Karpas-422 (cell line): ENCODE results near the gene ZNF766. TPM values are rescaled to one million over a fixed set of nuclear protein-coding genes. Genes with fewer than 3 reads are reported as not detected.

Experiments used
- DNase-seq: peaks from one replicate; pipeline ENCODE4 v3.0.0-alpha.2; 2015
- H2AFZ ChIP-seq: fragments of 200-600 bp; sonication (generic); 2 replicates; pipeline ENCODE4 v1.6.1; 2014; ENCODE audit warnings: antibody characterized with exemption, low read length, mixed read lengths
- H3K27ac ChIP-seq: fragments of 200-600 bp; sonication (generic); 2 replicates; pipeline ENCODE4 v1.5.1; 2014; ENCODE audit warnings: mild to moderate bottlenecking, low read length, moderate library complexity
- H3K27me3 ChIP-seq: fragments of 200-600 bp; sonication (generic); 2 replicates; pipeline ENCODE4 v1.6.1; 2014; ENCODE audit warnings: low read length, mixed read lengths
- H3K36me3 ChIP-seq: fragments of 200-600 bp; sonication (generic); 2 replicates; pipeline ENCODE4 v1.6.1; 2014; ENCODE audit warnings: low read length, mixed read lengths; ENCODE audit not compliant: insufficient read depth
- H3K4me1 ChIP-seq: fragments of 200-600 bp; sonication (generic); 2 replicates; pipeline ENCODE4 v1.6.1; 2014; ENCODE audit warnings: mild to moderate bottlenecking, low read length, mixed read lengths
- H3K4me2 ChIP-seq: fragments of 200-600 bp; sonication (generic); 2 replicates; pipeline ENCODE4 v1.6.1; 2014; ENCODE audit warnings: low read length, low read depth, mild to moderate bottlenecking; ENCODE audit not compliant: poor library complexity, severe bottlenecking
- H3K4me3 ChIP-seq: fragments of 200-600 bp; sonication (generic); 2 replicates; pipeline ENCODE4 v1.5.1; 2014; ENCODE audit warnings: mild to moderate bottlenecking, antibody characterized with exemption, low read length, mixed read lengths
- H3K79me2 ChIP-seq: fragments of 200-600 bp; sonication (generic); 2 replicates; pipeline ENCODE4 v1.6.1; 2014; ENCODE audit warnings: mild to moderate bottlenecking, low read length, mixed read lengths
- H3K9ac ChIP-seq: fragments of 200-600 bp; sonication (generic); 2 replicates; pipeline ENCODE4 v1.6.0; 2014; ENCODE audit warnings: low read length
- H3K9me2 ChIP-seq: fragments of 200-600 bp; sonication (generic), shearing (Covaris generic); replicated peaks from 2 replicates; pipeline ENCODE4 v1.6.0; 2014; ENCODE audit warnings: mild to moderate bottlenecking, low read length, moderate library complexity; ENCODE audit not compliant: insufficient read depth
- H3K9me3 ChIP-seq: fragments of 300-700, 200-600 bp; sonication (generic); 2 replicates; pipeline ENCODE4 v1.6.1; 2014; ENCODE audit warnings: low read length, mixed read lengths
- H4K20me1 ChIP-seq: fragments of 200-600 bp; sonication (generic); 2 replicates; pipeline ENCODE4 v1.6.1; 2014; ENCODE audit warnings: mild to moderate bottlenecking, antibody characterized with exemption, low read length, low read depth; ENCODE audit not compliant: insufficient read depth
- total RNA-seq: library from RNA; depleted of rRNA; stranded (reverse); fragments of >200 nt; shearing (Covaris generic); gene quantifications from 2 replicates; pipeline ENCODE4 v1.2.3, GENCODE V29; 2014; ENCODE audit warnings: low replicate concordance

Gene ZNF766
- total RNA-seq, 1 experiment from 2014 or later, result 23.3 TPM

DNA sequence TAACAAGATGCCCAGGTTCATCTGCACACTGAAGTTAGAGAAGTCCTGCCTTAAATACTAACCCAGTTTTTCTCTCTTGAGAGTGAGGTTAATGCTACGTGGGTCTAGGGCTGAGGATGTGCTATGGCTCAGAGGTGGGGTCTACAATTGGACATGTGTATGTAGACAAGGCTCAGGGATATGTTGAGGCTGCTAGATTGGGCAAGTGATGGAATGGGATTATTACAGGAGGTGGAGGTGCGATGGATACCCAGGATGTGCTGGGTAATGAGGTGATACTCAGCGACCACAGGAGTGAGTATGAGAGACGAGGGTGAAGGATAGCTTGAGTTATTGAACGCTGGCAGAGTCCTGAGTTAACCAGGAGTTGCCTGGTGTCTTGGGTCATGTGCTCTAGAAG is 41.4 kb upstream of the ZNF766 start:
- Histone ChIP-seq H3K4me1 (peaks cover 6% of the 10 kb centered on the region), H3K4me2 (no peak overlapping the region), H3K9me3 (no peaks in the 10 kb centered on the region), H3K36me3 (peaks cover 55% of the 10 kb centered on the region), H3K79me2 (no peaks in the 10 kb centered on the region), H3K9ac (no peak overlapping the region), H3K27me3 (no peaks in the 10 kb centered on the region), H3K4me3 (no peak overlapping the region), H2AFZ (no peak overlapping the region), H3K27ac (no peak overlapping the region), H4K20me1 (0 out of 2 replicates have a peak, but pooled peaks cover 4% of the 10 kb centered on the region), H3K9me2 (no peaks in the 10 kb centered on the region)
- no peak for DNase-seq

DNA sequence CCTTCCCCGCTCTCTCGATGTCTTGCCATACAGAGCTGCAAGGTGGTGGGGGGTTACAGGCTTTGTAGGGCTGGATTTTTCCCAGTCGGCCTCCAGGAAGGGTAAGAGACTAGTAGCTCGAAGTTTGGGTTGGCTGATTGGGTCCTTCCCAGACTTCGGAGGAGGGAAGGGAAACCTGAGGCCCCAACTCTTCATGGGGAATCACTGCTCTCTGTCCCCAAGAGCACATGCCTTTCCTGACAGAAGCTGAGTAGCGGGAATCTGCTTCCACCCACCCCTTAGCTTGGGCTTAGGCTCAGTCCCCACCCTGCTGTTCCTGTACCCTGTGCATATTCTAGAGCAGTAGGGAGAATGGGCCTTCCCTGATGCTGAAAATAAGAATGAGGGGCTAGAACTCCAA is 39.9 kb upstream of the ZNF766 start:
- Histone ChIP-seq H3K9me2 (no peaks in the 10 kb centered on the region), H3K4me3 (no peak overlapping the region), H3K4me1 (no peaks in the 10 kb centered on the region), H2AFZ (no peak overlapping the region), H3K27me3 (no peaks in the 10 kb centered on the region), H3K27ac (no peak overlapping the region), H4K20me1 (0 out of 2 replicates have a peak, but pooled peaks cover 4% of the 10 kb centered on the region), H3K4me2 (no peak overlapping the region), H3K36me3 (peaks cover 39% of the 10 kb centered on the region), H3K9ac (no peak overlapping the region), H3K9me3 (no peaks in the 10 kb centered on the region), H3K79me2 (no peaks in the 10 kb centered on the region)
- DNase-seq, result no peak

DNA sequence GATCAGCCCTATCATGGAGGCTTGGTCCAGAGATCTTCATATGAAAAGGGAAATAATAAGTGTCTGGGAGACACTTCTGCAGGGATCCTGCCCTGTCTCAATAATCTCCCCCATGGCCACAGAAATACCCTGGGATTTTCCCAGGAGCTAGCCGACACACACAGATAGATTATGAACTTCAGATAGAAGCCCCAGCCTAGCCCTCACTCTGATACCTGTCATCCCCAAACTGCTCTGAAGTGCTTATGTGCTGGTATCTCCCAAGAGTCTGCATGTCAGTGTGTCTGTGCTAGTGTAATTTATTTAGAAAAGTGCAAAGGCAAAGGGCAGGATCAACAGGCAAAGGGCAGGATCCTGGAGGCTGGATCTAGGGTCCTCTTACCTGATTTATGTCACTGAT is 38.7 kb upstream of the ZNF766 start:
- no peak overlapping the region for H2AFZ ChIP-seq
- H3K4me2 ChIP-seq, result no peak overlapping the region
- H3K4me1 ChIP-seq, result no peaks in the 10 kb centered on the region
- H3K9me3 ChIP-seq, result no peaks in the 10 kb centered on the region
- H3K4me3 ChIP-seq, result no peak overlapping the region
- no peaks in the 10 kb centered on the region for H3K9me2 ChIP-seq
- DNase-seq, result no peak
- peaks cover 31% of the 10 kb centered on the region for H3K36me3 ChIP-seq
- no peaks in the 10 kb centered on the region for H3K79me2 ChIP-seq
- H3K27me3 ChIP-seq, result no peaks in the 10 kb centered on the region
- H4K20me1 ChIP-seq, result 0 out of 2 replicates have a peak, but pooled peaks cover 4% of the 10 kb centered on the region
- no peak overlapping the region for H3K9ac ChIP-seq
- no peak overlapping the region for H3K27ac ChIP-seq

DNA sequence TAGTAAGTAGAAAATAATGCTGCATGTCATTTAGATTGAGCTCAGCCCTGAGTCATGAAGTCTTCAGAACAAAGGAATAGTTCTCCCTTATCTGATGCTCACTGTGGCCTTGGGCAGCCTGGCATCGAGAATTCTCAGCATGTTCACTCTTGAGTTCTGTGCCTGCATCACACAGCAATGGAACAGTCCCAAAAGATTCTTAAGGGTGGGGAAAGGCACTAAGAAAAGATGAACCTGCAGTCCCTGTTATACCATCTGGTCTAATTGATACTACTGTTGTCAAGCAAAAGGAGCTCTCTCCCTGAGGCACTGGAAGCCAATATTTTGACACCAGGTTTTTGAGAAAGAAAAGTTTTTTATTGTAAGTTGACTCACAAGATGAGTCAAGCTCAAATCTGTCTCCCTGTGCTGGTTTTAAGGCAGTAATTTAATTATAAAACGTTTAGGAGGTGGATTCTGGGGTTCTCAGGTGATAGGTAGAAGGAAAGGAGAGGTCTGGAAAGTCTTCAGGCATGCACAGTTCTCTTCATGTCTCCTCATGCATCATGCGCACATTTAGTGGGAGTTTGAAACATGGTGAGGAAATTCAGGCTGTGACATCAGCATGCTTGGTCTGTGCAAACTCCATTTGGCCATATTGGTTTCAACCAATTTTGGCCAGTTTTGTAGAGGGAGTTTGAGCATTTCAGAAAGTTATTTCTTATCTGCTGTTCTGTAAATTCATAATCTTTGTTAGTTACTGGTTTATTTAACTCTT is 38.1 kb upstream of the ZNF766 start:
- no peak overlapping the region for H3K27ac ChIP-seq
- no peaks in the 10 kb centered on the region for H3K27me3 ChIP-seq
- H3K4me1 ChIP-seq, result no peaks in the 10 kb centered on the region
- H3K79me2 ChIP-seq, result no peaks in the 10 kb centered on the region
- no peak overlapping the region for H3K4me2 ChIP-seq
- DNase-seq, result no peak
- H3K4me3 ChIP-seq, result no peak overlapping the region
- H3K9me2 ChIP-seq, result no peaks in the 10 kb centered on the region
- peaks cover 24% of the 10 kb centered on the region for H3K36me3 ChIP-seq
- H2AFZ ChIP-seq, result no peak overlapping the region
- no peaks in the 10 kb centered on the region for H3K9me3 ChIP-seq
- H3K9ac ChIP-seq, result no peak overlapping the region
- H4K20me1 ChIP-seq, result 0 out of 2 replicates have a peak, but pooled peaks cover 4% of the 10 kb centered on the region

DNA sequence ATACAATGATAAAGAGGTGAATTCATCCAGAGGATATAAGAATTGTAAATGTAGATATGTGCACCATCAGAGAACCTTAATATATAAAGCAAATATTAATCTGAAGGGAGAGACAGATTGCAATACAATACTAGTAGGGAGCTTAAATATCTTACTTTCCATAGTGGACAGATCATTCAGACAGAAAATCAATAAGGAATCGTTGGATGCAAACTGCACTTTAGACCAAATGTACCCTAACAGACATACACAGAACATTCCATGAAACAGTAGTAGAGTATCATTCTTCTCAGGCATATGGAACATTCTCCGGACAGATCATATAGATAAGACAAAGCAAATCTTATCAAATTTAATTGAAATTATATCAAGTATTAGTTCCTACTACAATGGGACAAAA is 35.0 kb upstream of the ZNF766 start:
- Histone ChIP-seq H2AFZ (no peak overlapping the region), H3K79me2 (no peaks in the 10 kb centered on the region), H3K4me3 (no peak overlapping the region), H3K9me3 (no peaks in the 10 kb centered on the region), H3K27ac (no peak overlapping the region), H3K4me2 (no peak overlapping the region), H4K20me1 (no peaks in the 10 kb centered on the region), H3K9ac (no peak overlapping the region), H3K27me3 (no peaks in the 10 kb centered on the region), H3K36me3 (no peaks in the 10 kb centered on the region), H3K4me1 (peaks cover 2% of the 10 kb centered on the region; the same call in 1 of the 2 replicates), H3K9me2 (no peaks in the 10 kb centered on the region)
- no peak for DNase-seq

DNA sequence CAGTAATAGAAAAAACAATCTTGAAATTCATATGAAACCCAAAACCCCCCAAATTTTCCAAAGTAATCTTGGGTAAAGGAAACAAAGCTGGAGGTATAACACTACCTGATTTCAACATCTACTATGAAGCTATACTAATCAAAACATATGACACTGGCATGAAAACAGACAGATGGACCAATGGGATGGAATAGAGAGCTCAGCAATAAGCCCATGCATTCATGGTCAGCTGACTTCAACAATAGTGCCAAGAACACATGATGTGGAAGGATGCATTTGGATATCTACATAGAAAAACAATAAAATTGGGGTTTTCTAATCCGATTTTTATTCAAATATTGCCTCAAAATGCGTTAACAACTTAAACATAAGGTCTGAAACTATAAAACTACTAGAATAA is 32.2 kb upstream of the ZNF766 start:
- Histone ChIP-seq H3K27me3 (no peaks in the 10 kb centered on the region), H3K27ac (no peak overlapping the region)

DNA sequence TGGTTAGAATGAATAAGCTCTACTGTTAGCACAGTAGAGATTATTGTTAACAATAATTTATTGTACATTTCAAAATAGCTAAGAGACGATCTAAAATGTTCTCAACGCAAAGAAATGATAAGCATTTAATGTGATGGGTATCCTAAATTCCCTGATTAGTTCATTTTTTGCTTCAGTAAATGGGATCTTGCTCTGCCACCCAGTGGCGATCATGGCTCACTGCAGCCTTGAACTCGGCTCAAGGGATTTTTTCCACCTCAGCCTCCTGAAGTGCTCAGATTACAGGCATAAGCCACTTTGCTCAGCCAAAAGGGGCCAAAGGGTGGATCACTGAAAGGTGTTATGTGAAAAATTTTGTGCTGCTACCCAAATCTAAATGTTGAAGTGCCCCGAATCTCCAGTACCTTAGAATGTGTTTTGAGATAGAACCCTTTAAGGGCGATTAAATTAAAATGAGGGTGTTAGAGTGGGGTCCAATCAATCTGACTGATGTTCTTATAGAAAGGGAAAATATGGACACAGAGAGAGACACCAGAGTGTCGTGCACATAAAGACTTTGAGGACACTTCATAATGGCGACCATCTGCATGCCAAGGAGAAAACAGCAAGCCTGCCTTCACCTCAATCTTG is 31.5 kb upstream of the ZNF766 start:
- Histone ChIP-seq H3K9me2 (no peaks in the 10 kb centered on the region), H3K4me3 (no peak overlapping the region), H4K20me1 (no peaks in the 10 kb centered on the region), H3K36me3 (no peaks in the 10 kb centered on the region), H3K79me2 (no peaks in the 10 kb centered on the region), H3K4me2 (no peak overlapping the region), H2AFZ (no peak overlapping the region), H3K9ac (no peak overlapping the region), H3K9me3 (no peaks in the 10 kb centered on the region), H3K27me3 (no peaks in the 10 kb centered on the region), H3K4me1 (peaks cover 2% of the 10 kb centered on the region; the same call in 1 of the 2 replicates), H3K27ac (no peak overlapping the region)
- peak; percentile 90 for DNase-seq

More for the DNA sequence above, 32.2 kb upstream of the ZNF766 start:
- no peaks in the 10 kb centered on the region for H3K36me3 ChIP-seq
- H2AFZ ChIP-seq, result no peak overlapping the region
- peaks cover 2% of the 10 kb centered on the region; the same call in 1 of the 2 replicates for H3K4me1 ChIP-seq
- no peaks in the 10 kb centered on the region for H3K79me2 ChIP-seq
- H3K4me3 ChIP-seq, result no peak overlapping the region
- H4K20me1 ChIP-seq, result no peaks in the 10 kb centered on the region
- no peak overlapping the region for H3K4me2 ChIP-seq
- H3K9ac ChIP-seq, result no peak overlapping the region
- H3K9me3 ChIP-seq, result no peaks in the 10 kb centered on the region
- DNase-seq, result no peak
- H3K9me2 ChIP-seq, result no peaks in the 10 kb centered on the region

DNA sequence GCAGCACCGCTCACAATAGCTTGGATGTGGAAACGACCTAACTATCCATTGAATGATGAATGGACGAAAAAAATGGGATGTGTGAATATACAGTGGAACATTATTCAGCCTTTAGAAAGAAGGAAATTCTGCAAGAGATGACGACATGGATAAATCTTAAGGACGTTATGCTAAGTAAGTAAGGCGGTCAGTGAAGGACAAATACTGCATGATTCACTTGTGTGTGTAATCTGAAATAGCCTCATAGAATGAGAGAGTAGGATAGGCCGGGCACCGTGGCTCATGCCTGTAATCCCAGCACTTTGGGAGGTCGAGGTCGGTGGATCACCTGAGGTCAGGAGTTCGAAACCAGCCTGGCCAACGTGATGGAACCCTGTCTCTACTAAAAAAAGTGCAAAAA is 25.4 kb upstream of the ZNF766 start:
- Histone ChIP-seq H3K4me1 (no peaks in the 10 kb centered on the region), H3K27ac (no peak overlapping the region), H3K79me2 (no peaks in the 10 kb centered on the region), H3K4me3 (no peak overlapping the region), H3K4me2 (no peak overlapping the region), H3K27me3 (no peaks in the 10 kb centered on the region), H3K9me2 (no peaks in the 10 kb centered on the region), H2AFZ (no peak overlapping the region), H3K36me3 (no peaks in the 10 kb centered on the region), H4K20me1 (no peaks in the 10 kb centered on the region), H3K9me3 (no peaks in the 10 kb centered on the region), H3K9ac (no peak overlapping the region)
- DNase-seq, result no peak
